Adipocyte (in vitro differentiated cells): Measurements from ENCODE around the gene LAMP1.
"Not testable (repeated sequence)": the region's sequence is repeated elsewhere in the genome, so short reads cannot be mapped to it uniquely, and the experiment has no call there.

ENCODE experiments used
- DNase-seq: peaks from one replicate; pipeline ENCODE4 v3.0.0-alpha.2; 2015; ENCODE audit warnings: low read depth
- H3K27me3 ChIP-seq: replicated peaks from 2 replicates; pipeline ENCODE4 v1.7.0; 2013; ENCODE audit warnings: mild to moderate bottlenecking, low read length, moderate library complexity; ENCODE audit not compliant: control insufficient read depth, insufficient read depth
- H3K36me3 ChIP-seq: 2 replicates; pipeline ENCODE4 v1.7.0; 2013; ENCODE audit warnings: low read length, mild to moderate bottlenecking, moderate library complexity; ENCODE audit not compliant: control insufficient read depth, insufficient read depth, severe bottlenecking
- H3K4me1 ChIP-seq: 2 replicates; pipeline ENCODE4 v1.7.0; 2013; ENCODE audit warnings: mild to moderate bottlenecking, low read length, moderate library complexity; ENCODE audit not compliant: control insufficient read depth, insufficient read depth
- H3K4me3 ChIP-seq: 2 replicates; pipeline ENCODE4 v1.7.0; 2013; ENCODE audit warnings: mild to moderate bottlenecking, low read length, moderate library complexity
- H3K9ac ChIP-seq: 2 replicates; pipeline ENCODE4 v1.7.0; 2013; ENCODE audit warnings: mild to moderate bottlenecking, low read length, moderate library complexity
- H3K9me3 ChIP-seq: 2 replicates; pipeline ENCODE4 v1.7.0; 2013; ENCODE audit warnings: mild to moderate bottlenecking, low read length, moderate library complexity; ENCODE audit not compliant: control insufficient read depth

LAMP1 gene

DNA sequence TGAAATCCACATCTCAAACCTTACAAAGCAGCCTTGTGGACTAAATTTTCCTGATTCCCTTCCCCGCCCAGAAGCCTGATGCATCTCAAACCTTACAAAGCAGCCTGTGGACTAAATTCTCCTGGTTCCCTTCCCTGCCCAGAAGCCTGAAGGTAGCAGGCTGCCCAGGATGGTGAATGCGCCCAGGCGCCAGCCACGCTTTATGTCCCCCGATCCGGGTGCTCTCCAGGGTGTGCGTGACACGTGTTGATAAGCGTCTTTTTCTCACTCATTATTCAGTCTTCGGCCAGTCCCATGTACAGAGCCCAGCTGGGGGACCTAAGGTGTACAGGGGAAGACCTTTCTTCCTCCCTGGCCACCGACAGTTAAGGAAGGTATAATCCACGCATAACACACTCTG lies 31.8 kb downstream of the LAMP1 start:
- H3K9ac ChIP-seq, result no peak overlapping the region
- no peaks in the 10 kb centered on the region for H3K4me1 ChIP-seq
- peaks cover 13% of the 10 kb centered on the region for H3K36me3 ChIP-seq
- no peak overlapping the region for H3K4me3 ChIP-seq
- DNase-seq, result no peak
- no peaks in the 10 kb centered on the region for H3K9me3 ChIP-seq
- H3K27me3 ChIP-seq, result no peaks in the 10 kb centered on the region

DNA sequence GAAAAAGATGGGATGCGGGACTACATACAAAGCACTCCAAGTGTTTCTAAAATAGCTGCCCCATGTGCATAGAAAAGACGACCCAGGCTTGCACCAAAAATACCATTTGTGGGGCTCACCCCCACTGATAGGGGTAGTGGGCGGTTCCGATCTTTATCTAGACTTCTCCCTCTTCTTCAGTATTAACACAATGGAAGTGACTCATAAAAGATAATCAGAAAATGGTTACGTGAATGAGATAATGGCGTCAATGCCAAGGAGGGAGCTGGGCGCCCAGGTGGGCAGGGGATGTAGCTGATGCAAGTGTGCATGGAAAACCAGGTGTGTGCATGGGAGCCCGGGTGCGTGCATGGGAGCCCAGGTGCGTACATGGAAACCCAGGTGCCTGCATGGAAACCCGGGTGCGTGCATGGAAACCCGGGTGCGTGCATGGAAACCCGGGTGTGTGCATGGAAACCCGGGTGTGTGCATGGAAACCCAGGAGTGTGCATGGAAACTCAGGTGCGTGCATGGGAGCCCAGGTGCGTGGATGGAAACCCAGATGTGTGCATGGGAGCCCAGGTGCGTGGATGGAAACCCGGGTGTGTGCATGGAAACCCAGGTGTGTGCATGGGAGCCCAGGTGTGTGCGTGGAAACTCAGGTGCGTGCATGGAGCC lies 32.7 kb downstream of the LAMP1 start:
- Histone ChIP-seq H3K9ac (no peak overlapping the region), H3K36me3 (peaks cover 6% of the 10 kb centered on the region), H3K27me3 (no peaks in the 10 kb centered on the region), H3K4me1 (no peaks in the 10 kb centered on the region), H3K4me3 (no peak overlapping the region), H3K9me3 (no peaks in the 10 kb centered on the region)
- DNase-seq, result no peak

DNA sequence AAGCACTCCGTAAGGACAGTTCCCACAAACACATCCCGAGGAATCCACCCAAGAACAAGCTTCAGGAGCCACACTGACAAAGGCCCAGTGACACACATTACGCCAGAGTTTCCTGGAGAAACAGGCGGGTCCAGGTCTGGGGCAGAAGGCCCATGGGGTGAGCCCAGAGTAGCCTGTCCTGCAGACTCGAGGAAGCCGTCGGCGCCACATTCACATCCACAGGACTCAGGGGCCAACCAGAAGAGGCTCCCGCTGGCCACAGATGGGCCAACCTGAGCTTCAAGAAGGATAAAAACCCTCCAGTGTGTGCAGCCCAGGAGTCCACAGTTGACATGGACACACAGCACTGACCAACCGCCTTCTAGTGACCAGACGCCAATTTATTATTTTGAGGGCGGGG lies 35.6 kb downstream of the LAMP1 start:
- Histone ChIP-seq H3K36me3 (no peaks in the 10 kb centered on the region), H3K4me1 (no peaks in the 10 kb centered on the region), H3K27me3 (no peaks in the 10 kb centered on the region), H3K9me3 (no peaks in the 10 kb centered on the region), H3K9ac (no peak overlapping the region), H3K4me3 (no peak overlapping the region)
- no peak for DNase-seq

DNA sequence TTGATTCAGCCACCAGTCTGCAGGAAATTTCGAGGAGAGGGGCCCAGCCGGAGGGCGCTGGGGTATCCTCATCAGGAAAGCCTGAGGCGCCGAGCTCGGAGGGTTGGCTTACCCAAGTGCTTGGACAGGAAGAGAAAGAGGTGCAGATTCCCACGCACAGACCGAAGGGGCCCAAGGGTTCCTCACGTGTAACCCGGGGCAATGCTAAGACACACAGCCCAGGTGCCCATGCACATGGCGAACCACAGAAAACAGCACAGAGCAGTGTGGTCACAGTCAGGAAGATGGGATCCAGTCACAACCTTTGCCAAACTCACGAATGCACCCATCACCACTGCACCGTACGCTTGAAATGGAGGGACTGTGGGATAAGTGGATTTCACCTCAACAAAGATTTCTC lies 36.0 kb downstream of the LAMP1 start:
- H3K27me3 ChIP-seq, result no peaks in the 10 kb centered on the region
- DNase-seq, result no peak

DNA sequence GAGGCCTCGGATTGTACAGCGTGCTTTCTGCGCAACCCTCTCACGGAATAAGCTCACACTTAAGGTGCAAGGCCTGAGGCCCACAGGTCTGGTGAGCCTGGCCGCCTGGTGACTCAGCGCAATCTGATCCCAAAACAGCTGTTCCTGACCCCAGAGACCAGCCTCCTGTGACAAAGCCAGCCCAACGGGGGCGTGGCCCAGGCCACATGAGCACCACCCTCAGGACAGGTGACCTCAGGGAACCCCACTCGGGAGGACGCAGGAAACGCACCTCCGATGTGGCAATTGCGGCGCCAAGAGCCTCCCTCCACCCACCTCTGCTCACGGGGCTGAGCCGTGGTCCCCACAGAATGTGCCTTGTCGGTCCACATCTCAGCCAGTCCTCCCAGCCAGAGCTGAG lies 40.5 kb downstream of the LAMP1 start:
- Histone ChIP-seq H3K4me1 (no peaks in the 10 kb centered on the region), H3K4me3 (no peak overlapping the region), H3K36me3 (no peaks in the 10 kb centered on the region), H3K9ac (no peak overlapping the region), H3K9me3 (no peaks in the 10 kb centered on the region), H3K27me3 (no peaks in the 10 kb centered on the region)
- no peak for DNase-seq

More for the DNA sequence above, 36.0 kb downstream of the LAMP1 start:
- Histone ChIP-seq H3K4me1 (no peaks in the 10 kb centered on the region), H3K9me3 (no peaks in the 10 kb centered on the region), H3K4me3 (no peak overlapping the region), H3K9ac (no peak overlapping the region), H3K36me3 (no peaks in the 10 kb centered on the region)

DNA sequence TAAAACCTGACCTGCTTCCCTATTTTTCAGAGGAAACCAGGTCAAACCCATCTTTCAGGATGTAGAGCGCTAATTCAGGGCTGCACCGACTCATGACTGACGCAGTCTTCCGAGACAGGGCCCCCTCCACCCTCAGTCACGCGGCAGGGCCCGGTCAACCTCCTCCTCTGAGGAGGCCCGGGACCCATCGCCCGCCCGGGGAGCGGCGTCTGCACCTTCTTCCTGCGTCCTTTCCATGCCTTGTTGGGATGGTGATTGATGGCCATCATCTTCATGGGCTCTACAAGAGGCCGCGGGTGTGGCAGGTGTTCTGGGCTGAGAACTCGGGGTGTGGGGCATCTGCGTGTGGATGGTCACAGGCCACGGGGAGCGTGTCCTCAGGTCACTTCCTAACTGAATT lies 40.9 kb downstream of the LAMP1 start:
- Histone ChIP-seq H3K27me3 (no peaks in the 10 kb centered on the region), H3K4me3 (no peak overlapping the region), H3K9ac (no peak overlapping the region), H3K36me3 (no peaks in the 10 kb centered on the region), H3K4me1 (no peaks in the 10 kb centered on the region), H3K9me3 (no peaks in the 10 kb centered on the region)
- DNase-seq, result no peak

DNA sequence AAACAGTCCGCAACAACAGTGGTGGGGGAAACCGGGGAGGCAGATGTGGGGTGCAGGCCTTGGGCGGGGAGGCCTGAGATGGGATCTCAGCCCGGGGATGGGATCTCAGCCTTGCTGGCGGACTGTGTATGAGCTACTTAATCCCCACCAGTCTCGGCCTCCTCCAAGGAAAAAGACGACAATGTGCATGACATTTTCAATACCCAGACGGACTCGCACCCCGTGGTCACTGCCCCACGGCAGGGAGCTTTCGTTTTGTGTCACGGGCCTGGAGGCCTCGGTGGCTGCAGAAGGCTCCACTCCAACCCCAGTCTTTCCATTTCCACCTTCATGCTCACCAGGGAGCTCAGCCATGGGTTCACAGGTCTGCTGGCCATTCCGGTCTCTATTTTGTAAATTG lies 41.4 kb downstream of the LAMP1 start:
- Histone ChIP-seq H3K4me1 (no peaks in the 10 kb centered on the region), H3K36me3 (no peaks in the 10 kb centered on the region), H3K9me3 (no peaks in the 10 kb centered on the region), H3K27me3 (no peaks in the 10 kb centered on the region), H3K9ac (no peak overlapping the region), H3K4me3 (no peak overlapping the region)
- DNase-seq, result no peak

DNA sequence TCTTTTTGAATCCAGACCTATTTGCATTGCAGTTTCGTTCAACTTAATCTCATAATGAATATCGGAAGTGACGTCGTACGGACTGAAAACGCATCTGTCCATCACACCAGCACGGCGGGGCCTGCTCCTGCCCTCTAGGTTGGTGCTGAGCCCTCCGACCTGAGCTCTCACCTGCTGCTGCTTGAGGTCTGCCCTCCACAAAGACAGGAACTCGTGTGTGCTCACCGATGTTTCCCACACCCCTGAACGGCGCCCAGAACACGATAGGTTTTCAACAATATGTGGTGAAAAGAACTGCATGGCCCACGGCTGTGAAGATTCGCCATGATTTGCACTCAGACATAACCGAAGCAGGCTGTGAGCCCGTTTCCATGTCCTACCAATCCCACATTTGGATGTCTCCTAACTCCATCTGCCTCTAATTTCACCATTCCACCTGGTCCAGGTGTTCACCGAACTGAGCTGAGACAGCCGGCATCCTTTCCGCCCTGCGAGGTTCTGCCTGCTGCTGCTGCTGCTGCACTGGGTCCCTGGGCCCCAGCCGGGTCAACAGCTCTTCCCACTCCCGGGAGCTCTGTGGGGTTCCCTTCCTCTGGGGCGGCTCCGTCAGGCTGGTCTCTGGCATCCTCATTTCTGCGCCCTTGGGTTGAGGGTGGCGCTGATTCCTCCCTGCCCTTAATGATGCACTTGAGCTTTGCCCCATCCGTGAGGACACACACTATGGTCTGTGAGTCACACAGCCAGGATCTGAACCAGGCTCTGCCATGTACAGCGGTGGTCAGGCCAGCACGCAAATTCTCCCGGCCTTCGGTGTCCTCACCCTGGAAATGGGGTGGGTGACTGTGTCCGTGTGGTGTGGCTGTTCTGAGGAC lies 46.0 kb downstream of the LAMP1 start:
- DNase-seq, result no peak
- Histone ChIP-seq H3K36me3 (no peaks in the 10 kb centered on the region), H3K9ac (no peak overlapping the region), H3K4me3 (no peak overlapping the region), H3K27me3 (no peaks in the 10 kb centered on the region), H3K4me1 (no peaks in the 10 kb centered on the region), H3K9me3 (no peaks in the 10 kb centered on the region)

DNA sequence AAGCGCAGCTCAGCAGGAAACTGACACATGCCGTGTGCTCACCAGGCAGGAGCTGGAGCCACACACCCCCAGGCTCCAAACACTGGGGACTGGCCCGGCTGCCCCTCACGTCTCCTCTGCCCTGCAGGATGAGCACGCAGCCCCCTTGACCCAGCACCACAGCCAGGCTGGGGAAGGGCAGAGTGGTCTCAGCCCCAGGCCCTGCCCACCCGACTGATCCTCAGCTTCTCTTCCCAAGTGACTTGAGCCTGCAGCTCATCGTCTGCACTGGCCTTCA lies 46.6 kb downstream of the LAMP1 start:
- Histone ChIP-seq H3K36me3 (no peaks in the 10 kb centered on the region), H3K4me1 (no peaks in the 10 kb centered on the region), H3K4me3 (no peak overlapping the region), H3K27me3 (no peaks in the 10 kb centered on the region), H3K9me3 (no peaks in the 10 kb centered on the region), H3K9ac (no peak overlapping the region)
- no peak for DNase-seq

DNA sequence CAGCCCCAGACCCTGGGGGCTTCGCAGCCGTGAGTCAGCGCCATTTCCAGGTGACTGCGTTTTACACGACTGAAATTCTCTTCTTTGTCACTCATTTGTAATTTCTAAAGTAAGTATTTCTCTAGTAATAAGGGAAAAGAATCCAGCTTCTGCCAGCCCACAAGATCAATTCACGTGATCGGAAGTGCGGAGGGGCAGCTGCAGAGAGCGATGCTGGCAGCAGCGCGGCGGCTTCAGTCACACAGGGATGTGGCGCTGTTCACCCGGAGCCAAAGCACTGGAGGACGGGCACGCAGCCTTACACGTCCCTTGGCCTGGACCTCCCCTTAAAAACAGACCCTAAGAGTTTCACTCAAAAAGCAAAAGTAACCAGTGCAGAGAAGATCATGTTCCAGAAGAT lies 48.4 kb downstream of the LAMP1 start:
- Histone ChIP-seq H3K4me3 (no peak overlapping the region), H3K9ac (no peak overlapping the region), H3K27me3 (no peaks in the 10 kb centered on the region), H3K36me3 (no peaks in the 10 kb centered on the region), H3K4me1 (no peaks in the 10 kb centered on the region), H3K9me3 (no peaks in the 10 kb centered on the region)
- DNase-seq, result no peak

DNA sequence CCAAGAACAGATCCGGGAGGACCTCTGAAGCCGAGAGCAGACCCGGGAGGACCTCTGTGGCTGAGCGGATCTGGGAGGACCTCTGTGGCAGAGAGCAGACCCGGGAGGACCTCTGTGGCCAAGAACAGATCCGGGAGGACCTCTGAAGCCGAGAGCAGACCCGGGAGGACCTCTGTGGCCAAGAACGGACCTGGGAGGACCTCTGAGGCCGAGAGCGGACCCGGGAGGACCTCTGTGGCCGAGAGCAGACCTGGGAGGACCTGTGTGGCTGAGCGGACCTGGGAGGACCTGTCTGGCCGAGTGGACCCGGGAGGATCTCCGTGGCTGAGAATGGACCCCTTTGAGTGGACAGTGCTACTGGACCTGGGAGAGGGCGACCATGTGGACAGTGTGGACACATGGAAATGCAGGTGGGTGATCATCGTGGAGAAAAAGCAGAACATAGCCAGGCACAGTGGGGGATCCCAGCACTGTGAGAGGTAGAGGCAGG lies 50.7 kb downstream of the LAMP1 start:
- H3K4me1 ChIP-seq, DNase-seq, H3K9me3 ChIP-seq, H3K4me3 ChIP-seq, H3K9ac ChIP-seq, H3K36me3 ChIP-seq, H3K27me3 ChIP-seq: not testable (repeated sequence)
